ENCODE measurements around the gene PRPSAP1. TPM values are rescaled to one million over a fixed set of nuclear protein-coding genes. Genes with fewer than 3 reads are reported as not detected.

Gene PRPSAP1
- total RNA-seq, 1 donor from 2014 or later, result 16.1 TPM

DNA sequence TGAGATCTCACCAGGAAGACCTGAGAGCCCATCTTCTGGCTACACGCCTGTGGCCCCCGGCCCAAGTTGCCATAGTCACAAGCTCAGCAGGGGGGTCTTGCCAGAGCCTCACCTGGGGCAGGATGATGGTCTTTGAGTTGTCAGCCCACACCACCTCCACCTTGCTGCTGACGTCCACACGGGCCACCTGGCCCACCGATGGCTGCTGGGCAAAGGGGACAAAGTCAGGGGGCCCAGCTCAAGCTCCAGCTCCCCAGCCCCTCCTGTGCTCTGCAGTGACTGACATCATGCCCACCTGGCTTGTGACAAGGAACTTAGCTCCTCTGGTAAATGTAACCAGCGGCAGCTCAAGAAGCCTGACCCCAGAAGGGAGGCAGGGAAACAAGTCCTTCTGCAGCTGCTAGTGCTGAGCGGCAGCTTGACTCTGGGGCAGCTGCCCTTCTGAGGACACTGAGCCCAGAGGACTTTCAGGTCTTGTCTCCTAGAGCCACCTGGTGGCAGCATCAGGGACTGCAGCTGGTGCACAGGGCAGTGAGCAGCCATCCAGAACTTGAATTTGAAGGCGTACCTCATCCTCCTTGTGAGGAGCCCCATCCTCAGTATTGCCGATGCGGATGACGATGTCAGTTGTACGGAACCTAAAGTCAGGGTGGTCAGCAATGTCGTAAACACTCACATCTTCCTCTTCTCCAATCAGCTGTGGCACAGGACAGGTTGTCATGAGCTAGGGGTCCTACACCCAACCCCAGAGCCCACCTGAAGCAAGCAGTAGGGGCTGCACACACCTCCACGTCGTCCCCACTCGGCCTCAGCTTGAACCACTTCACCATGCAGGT lies 44.2 kb upstream of the PRPSAP1 start:
- intact Hi-C loops (cut with DNase I), result loop anchor here (1.0 to 2.0 kb wide), 2 partner anchors 45 to 95 kb away; partner anchors contain the start of gene PRPSAP1

DNA sequence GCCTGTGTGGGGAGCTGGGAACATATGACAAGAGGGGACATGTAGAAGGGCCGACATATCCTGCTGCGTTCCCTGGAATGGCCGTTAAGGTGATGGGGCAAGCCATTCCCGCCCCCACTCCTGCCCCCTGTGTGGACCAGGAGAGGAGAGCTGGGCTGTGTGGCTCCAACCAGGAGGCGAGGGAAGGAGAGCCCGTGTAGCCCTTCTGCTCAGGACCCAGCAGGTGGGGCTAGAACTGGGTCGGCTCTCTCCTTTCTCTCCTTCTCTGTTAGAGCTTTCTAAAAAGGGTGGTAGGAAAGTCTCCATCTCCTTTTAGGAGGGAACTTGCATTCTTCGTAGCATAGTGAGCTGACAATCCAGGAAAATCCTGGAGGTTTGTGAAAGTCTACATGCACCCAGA lies 43.5 kb upstream of the PRPSAP1 start:
- Histone ChIP-seq H3K9me3 (no peaks in the 10 kb centered on the region), H3K4me3 (no peak overlapping the region), H3K27me3 (no peaks in the 10 kb centered on the region), H3K4me1 (no peaks in the 10 kb centered on the region), H3K27ac (no peak overlapping the region), H3K36me3 (peaks cover 63 to 88% of the 10 kb centered on the region in 2 donors)
- no peak for TF ChIP-seq CTCF (IDR thresholded peaks at IDR 0.05)
- intact Hi-C loops (cut with DNase I), result no loop called here
- DNase-seq (ENCODE audit: low spot score in 2 of 2), result no peak

More for the DNA sequence above, 44.2 kb upstream of the PRPSAP1 start:
- peak; percentile 43 to 94 for DNase-seq (ENCODE audit: low spot score in 2 of 2)
- no peak overlapping the region for H3K4me3 ChIP-seq
- no peak overlapping the region for H3K27ac ChIP-seq
- H3K36me3 ChIP-seq, result peaks cover 70 to 90% of the 10 kb centered on the region in 2 donors
- no peaks in the 10 kb centered on the region for H3K4me1 ChIP-seq
- H3K9me3 ChIP-seq, result no peaks in the 10 kb centered on the region
- peak; percentile 97 to 99 (median 98) for TF ChIP-seq CTCF (IDR thresholded peaks at IDR 0.05)
- no peaks in the 10 kb centered on the region for H3K27me3 ChIP-seq

- no peak for DNase-seq (ENCODE audit: low spot score in 2 of 2)
- Histone ChIP-seq H3K4me3 (no peak overlapping the region), H3K27me3 (no peaks in the 10 kb centered on the region), H3K27ac (no peak overlapping the region), H3K9me3 (no peaks in the 10 kb centered on the region), H3K4me1 (no peaks in the 10 kb centered on the region), H3K36me3 (peaks cover 66 to 85% of the 10 kb centered on the region in 2 donors)
- TF ChIP-seq CTCF (IDR thresholded peaks at IDR 0.05), result no peak
- intact Hi-C loops (cut with DNase I), result no loop called here
Measured at GRCh38 chr17:76395980-76396379, 42.3 kb upstream of the PRPSAP1 start.

- no peaks in the 10 kb centered on the region for H3K9me3 ChIP-seq
- peaks cover 56 to 73% of the 10 kb centered on the region in 2 donors for H3K36me3 ChIP-seq
- no peaks in the 10 kb centered on the region for H3K27me3 ChIP-seq
- no peak overlapping the region for H3K4me3 ChIP-seq
- no peaks in the 10 kb centered on the region for H3K4me1 ChIP-seq
- no peak overlapping the region for H3K27ac ChIP-seq
- TF ChIP-seq CTCF (IDR thresholded peaks at IDR 0.05), result no peak
- intact Hi-C loops (cut with DNase I), result no loop called here
- DNase-seq (ENCODE audit: low spot score in 2 of 2), result no peak
Measured at GRCh38 chr17:76394166-76394565, 40.5 kb upstream of the PRPSAP1 start.

DNA sequence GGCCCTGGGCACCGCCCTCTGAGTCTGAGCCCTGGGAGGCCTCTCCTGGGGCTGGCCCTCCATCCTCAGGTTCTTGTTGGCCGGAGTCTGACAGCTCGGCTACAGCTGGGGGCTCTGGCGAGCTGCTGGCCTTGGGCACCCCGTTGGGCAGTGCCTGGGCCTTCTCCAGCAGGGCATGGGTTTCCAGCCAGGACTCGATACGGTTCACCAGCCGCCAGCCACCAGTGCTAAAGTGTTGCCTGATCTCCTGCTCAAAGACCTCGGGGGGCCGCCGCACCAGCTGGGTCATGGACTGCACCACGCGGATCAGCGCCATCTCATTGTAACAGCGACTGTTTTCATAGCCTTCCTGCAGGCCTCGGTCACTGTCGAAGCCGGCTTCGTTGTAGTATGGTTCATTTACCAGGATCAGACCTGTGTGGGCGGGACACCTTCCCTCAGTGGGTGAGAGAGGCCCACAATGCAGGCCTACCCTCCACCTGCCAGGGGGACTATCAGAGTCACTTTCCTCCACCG lies 37.5 kb upstream of the PRPSAP1 start:
- H3K36me3 ChIP-seq, result peaks cover 36 to 53% of the 10 kb centered on the region in 2 donors
- H3K27ac ChIP-seq, result no peak overlapping the region
- H3K4me3 ChIP-seq, result no peak overlapping the region
- no peak for DNase-seq (ENCODE audit: low spot score in 2 of 2)
- no peaks in the 10 kb centered on the region for H3K27me3 ChIP-seq
- no peak for TF ChIP-seq CTCF (IDR thresholded peaks at IDR 0.05)
- no peaks in the 10 kb centered on the region for H3K9me3 ChIP-seq
- intact Hi-C loops (cut with DNase I), result no loop called here
- peaks cover 0 to under 1% of the 10 kb centered on the region in 2 donors for H3K4me1 ChIP-seq

Data from ascending aorta (tissue), 2 donors.